Metanephros (tissue), 2 donors: ENCODE results near the gene AIP. TPM values are rescaled to one million over a fixed set of nuclear protein-coding genes. Genes with fewer than 3 reads are reported as not detected.

Experiments
- small RNA-seq: library from RNA; depleted of rRNA; stranded (forward); fragments of <200 nt; gene quantifications from one replicate; pipeline ENCODE3, GENCODE V24; 2014; ENCODE audit warnings: low replicate concordance
- total RNA-seq: library from RNA; depleted of rRNA; stranded (reverse); fragments of >200 nt; gene quantifications from one replicate; pipeline ENCODE4 v1.2.3, GENCODE V29; 2014

The AIP gene
- 65.4 TPM for total RNA-seq

DNA sequence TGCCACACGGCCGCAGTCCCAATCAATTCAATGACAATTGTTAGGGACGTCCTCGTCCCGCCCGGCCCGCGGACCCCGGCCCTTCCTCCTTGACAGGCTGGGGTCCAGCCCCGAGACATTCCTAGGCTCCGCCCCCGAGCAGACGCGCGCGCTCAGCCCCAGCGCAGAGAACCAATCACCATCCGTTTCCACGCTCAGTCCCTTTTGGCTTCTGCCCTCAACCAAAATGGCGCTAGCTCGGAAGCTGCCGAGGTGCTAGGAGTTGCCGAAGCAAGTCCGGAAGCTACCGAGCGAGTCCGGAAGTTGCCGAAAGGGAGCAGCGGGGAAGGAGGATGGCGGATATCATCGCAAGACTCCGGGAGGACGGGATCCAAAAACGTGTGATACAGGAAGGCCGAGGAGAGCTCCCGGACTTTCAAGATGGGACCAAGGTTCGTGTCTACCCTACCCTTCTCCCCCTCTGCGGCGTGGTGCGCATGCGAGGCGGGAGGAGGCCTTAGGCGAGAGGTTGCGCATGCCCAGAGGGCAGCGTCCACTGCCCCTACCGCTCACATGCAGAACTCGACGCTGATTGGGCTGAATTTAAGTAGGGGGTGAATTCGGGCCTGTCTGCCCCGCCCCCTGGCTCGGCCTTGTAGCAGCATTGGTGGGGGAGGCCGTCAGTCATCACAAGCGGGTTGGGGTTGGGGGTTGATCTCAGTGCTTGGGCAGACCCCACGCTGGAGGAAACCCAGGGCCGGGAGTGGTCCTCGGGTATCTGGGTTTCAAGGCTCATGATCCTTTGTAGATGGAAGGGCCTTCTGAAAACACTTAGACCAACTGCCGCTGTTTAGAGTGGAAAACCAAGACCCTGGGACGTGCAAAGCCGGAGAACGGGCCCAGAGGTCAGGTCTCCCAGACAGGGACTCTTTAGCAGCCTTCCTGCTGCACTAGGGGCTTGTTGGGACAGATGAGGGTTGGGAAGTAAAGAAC, at the start of gene AIP:
AIP (plus strand) TSS at position 200 of the 972 bp plus-strand sequence; CDS start at position 333, 133 bp downstream.

GRCh38 chr11:67437082-67437808, 45.6 kb upstream of the AIP start, which contains the start of gene PTPRCAP:
TSS of gene PTPRCAP (minus strand) at chr11:67437682. CDS start at chr11:67437619, 63 bp downstream.

DNA sequence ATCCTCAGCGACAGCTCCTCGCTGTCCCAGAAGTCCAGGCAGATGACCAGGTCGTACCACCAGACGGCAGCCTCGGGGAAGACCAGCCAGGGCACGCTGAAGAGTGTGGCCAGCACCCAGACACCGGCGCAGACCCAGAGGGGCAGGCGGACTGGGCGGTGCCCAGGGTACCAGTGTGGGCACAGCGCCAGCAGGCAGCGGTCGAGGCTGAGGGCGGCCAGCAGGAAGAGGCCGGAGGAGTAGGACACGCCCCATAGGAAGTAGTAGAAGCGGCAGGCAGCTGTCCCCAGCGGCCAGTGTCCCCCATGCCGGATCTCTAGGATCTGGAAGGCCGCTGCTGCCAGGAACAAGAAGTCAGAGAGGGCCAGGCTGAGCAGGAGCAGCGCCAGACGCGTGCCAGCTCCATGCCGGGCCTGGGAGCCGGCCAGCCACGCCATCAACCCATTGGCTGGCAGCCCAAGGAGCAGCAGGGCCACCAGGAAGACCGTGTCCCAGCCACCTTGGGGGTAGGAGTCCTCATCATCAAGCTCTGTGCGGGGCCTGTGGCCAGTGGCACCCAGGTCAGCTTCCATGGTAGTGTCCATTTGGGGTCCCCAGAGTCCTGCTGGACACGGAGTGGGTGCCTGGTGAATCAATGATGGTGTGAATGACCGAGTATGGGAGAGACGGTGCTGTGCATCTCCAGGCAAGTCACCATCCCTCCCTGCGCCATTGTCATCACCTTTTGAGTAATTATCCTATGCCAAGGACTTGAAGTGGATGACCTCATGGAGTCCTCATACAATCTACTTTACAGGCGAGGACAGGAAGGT, 30.5 kb upstream of the AIP start, which contains the start of gene GPR152:
GPR152 (minus strand) TSS at position 589 of the 812 bp plus-strand sequence; CDS start at position 584, 5 bp downstream.

DNA sequence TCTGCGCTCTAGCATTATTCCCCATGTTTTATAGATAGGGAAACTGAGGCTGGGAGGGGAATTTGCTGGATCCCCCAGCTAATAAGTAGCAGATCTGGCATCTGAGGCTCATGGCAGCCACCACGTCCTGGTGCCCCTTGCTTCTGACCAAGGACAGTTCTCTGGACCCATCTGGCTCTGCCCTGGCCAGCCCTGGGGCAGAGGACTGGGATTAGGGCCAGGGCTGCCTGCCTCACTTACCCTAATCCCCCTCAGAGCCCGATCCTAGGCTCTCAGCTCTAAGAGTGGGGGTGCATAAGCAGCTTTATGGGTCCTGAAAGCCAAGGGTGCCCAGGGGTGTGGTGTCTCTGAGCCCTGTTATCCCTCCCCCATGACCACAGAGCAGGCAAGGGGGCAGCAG, 27.8 kb upstream of the AIP start, which contains the start of gene CABP4:
CABP4 (plus strand) TSS at position 301 of the 400 bp plus-strand sequence; CDS start at position 371, 70 bp downstream.

GRCh38 chr11:67468759-67469507, 13.9 kb upstream of the AIP start, which contains the start of gene TMEM134:
TSS of gene TMEM134 (minus strand) at chr11:67469251. CDS start at chr11:67469192, 59 bp downstream.

DNA sequence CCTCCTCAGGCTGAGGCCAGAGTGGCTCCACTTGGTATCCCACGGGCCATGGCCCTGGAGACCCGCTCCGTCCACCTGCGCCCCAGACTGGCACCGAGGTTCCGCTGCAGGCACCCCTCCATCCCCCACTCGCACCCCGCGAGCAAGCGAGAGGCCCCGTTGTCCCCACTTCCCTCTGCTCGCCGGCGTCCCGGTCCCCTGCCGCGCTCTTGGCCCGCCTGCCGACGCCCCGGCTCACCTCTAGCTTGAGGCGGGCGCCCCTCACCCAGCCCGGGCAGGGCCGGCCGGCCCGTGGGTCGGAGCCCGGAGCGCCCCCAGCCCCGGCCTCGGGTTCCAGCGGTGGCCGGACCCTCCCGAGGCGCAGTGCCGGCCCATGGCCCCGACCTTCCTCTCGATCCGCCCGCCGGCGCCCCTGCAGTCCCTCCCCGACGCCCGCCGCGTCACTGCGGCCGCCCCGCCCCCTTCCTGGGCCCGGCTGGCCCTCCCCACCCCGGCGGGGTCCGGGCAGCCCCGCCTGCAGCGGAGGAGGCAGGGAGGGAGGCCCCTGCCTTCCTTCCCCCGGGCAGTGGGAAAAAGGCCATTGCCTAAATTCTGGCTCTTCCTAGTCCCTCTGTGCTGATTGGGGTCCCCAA, 22.2 kb downstream of the AIP start, which contains the start of gene PITPNM1:
PITPNM1 (minus strand) TSS at position 414 of the 632 bp plus-strand sequence. CDS start 1,183 bp downstream, outside the sequence.

DNA sequence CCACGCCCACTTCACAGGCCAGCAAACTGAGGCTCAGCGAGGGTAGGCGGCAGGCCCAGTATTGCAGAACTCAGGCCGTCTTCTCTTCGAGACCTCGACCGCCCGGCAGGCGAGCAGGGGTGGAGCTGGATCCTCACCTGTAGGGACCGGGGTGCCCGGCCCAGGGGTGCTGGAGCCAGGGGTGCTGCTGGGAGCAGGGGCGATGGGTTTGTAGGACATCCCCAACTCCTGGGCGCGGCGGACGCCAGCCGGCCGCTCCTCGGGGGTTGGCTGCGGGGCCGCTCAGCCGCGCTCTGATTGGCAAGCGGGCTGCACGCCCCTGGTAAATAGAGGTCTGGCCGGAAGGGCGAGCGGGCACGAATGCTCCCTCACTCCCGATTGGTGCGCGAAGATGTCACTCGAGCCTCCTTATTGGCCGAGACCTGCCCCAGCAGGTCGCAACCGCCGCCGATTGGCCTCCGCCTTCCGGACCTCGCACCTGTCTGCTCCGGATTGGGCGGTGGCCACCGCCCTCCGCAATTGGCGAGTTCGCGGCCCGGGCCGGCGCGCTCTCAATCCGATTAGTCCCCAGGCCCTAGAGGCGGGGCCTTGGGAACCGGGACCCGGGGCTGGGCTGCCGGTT, 25.1 kb downstream of the AIP start, which contains the start of gene CDK2AP2:
CDK2AP2 (minus strand) TSS at position 299 of the 622 bp plus-strand sequence; CDS start at position 219, 80 bp downstream.

DNA sequence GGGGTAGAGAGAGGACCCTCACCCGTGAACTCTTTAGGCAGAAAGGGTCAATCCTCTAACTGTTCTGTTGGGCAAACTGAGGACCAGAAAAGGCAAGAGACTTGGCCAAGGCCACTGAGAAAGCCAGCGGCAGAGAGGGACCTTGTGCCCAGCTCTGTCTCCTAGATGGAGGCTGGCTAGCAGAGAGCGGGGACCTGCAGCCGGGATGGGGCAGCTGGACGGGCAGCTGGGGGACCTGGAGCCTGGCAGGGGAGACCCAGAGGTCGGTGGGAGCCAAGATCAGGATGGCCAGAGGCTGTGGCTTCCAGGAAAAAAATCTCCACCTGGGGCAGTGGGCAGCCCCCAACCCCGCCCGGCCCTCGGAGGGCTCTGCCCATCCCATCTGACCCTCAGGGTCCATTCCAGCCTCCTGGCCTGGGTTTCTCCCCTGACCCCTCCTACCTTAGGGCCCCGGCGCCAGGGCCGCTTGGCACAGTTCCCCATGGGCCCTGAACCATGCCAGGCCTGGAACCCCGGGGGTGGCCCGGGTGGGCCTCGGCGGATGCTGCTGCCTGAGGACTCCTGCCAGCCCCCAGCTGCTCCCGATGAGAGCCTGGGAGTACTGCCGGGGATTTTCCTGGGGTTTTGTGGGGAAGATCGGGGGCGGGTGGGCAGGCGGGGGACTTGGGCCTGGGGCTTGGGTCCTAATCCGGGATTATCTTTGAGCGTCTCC, 40.2 kb downstream of the AIP start, which contains the start of gene CABP2:
CABP2 (minus strand) TSS at position 603 of the 712 bp plus-strand sequence; CDS start at position 483, 120 bp downstream.

Small RNA genes lying within 50 kb of the gene (small RNA-seq; reads per million reads assigned to genes)
- gene MIR6752: not detected

Other genes starting within 250 kb of the AIP start
- gene GRK2, start 216.6 kb upstream of the AIP start, total RNA-seq: 39.3 TPM
- gene ANKRD13D, start 193.7 kb upstream of the AIP start, total RNA-seq: 52.0 TPM
- gene SSH3, start 179.5 kb upstream of the AIP start, total RNA-seq: 22.5 TPM
- gene POLD4, start 129.5 kb upstream of the AIP start, total RNA-seq: 15.9 TPM
- gene CLCF1, start 109.4 kb upstream of the AIP start, total RNA-seq: 3.5 TPM
- gene RAD9A, start 91.0 kb upstream of the AIP start, total RNA-seq: 22.3 TPM
- 144 TPM for gene PPP1CA, start 81.2 kb upstream of the AIP start, total RNA-seq
- gene TBC1D10C, start 78.9 kb upstream of the AIP start, total RNA-seq: 4.9 TPM
- gene CARNS1, start 67.3 kb upstream of the AIP start, total RNA-seq: 8.8 TPM
- 35.5 TPM for gene RPS6KB2, start 54.5 kb upstream of the AIP start, total RNA-seq
- 2.5 TPM for gene PTPRCAP, start 45.3 kb upstream of the AIP start, total RNA-seq
- gene CORO1B, start 39.5 kb upstream of the AIP start, total RNA-seq: 89.6 TPM
- gene GPR152, start 30.3 kb upstream of the AIP start, total RNA-seq: not detected
- 0.58 TPM for gene CABP4, start 27.7 kb upstream of the AIP start, total RNA-seq
- gene TMEM134, start 13.8 kb upstream of the AIP start, total RNA-seq: 56.6 TPM
- 60.2 TPM for gene PITPNM1, start 22.3 kb downstream of the AIP start, total RNA-seq
- 38.0 TPM for gene CDK2AP2, start 25.1 kb downstream of the AIP start, total RNA-seq
- not detected for gene CABP2, start 40.4 kb downstream of the AIP start, total RNA-seq
- gene GSTP1, start 100.8 kb downstream of the AIP start, total RNA-seq: 811 TPM
- gene NDUFV1, start 123.9 kb downstream of the AIP start, total RNA-seq: 205 TPM
- gene NUDT8, start 146.9 kb downstream of the AIP start, total RNA-seq: 10.9 TPM
- gene TBX10, start 156.7 kb downstream of the AIP start, total RNA-seq: not detected
- gene ACY3, start 167.7 kb downstream of the AIP start, total RNA-seq: 9.1 TPM
- 2.1 TPM for gene ALDH3B2, start 191.6 kb downstream of the AIP start, total RNA-seq